SK-N-SH (cell line): ENCODE data around the gene NGLY1. TPM values are rescaled to one million over a fixed set of nuclear protein-coding genes. Genes with fewer than 3 reads are reported as not detected.

Source experiments
- CHD2 ChIP-seq: fragments of 150-350 bp; IDR thresholded peaks from 2 replicates; pipeline ENCODE4 v1.6.1; 2018; ENCODE audit warnings: low read length; ENCODE audit not compliant: partially characterized antibody
- ELF1 ChIP-seq: IDR thresholded peaks from 2 replicates; pipeline ENCODE4 v1.4.0; 2012
- EP300 ChIP-seq, 2 experiments: IDR thresholded peaks; 2 replicates each; pipeline versions ENCODE4 v1.4.0 to v1.6.1; 2012; ENCODE audit warnings: borderline replicate concordance in 1 of 2, low read depth in 1 of 2, low read length in 1 of 2
- EZH2phosphoT487 ChIP-seq: fragments of 200-600 bp; sonication (generic); IDR thresholded peaks from 2 replicates; pipeline ENCODE4 v1.6.1; 2017; ENCODE audit warnings: low read depth, mixed run types, mild to moderate bottlenecking, antibody characterized with exemption, moderate library complexity, borderline replicate concordance
- FOSL2 ChIP-seq: IDR thresholded peaks from 2 replicates; pipeline ENCODE4 v1.4.0; 2012; ENCODE audit warnings: low read depth, mild to moderate bottlenecking, moderate library complexity, borderline replicate concordance
- FOXJ3 ChIP-seq: sonication (generic); formaldehyde crosslinking; IDR thresholded peaks from 2 replicates; pipeline ENCODE4 v1.5.1; 2020; ENCODE audit warnings: mild to moderate bottlenecking, missing genetic modification reagents
- GABPA ChIP-seq: IDR thresholded peaks from 2 replicates; pipeline ENCODE4 v1.4.0; 2012; ENCODE audit warnings: low read depth, mild to moderate bottlenecking
- GATA2 ChIP-seq: sonication (generic); formaldehyde crosslinking; IDR thresholded peaks from 2 replicates; pipeline ENCODE4 v1.5.0; 2020; ENCODE audit warnings: mild to moderate bottlenecking, missing genetic modification reagents
- MAX ChIP-seq: IDR thresholded peaks from 2 replicates; pipeline ENCODE4 v1.4.0; 2012; ENCODE audit warnings: low read depth
- NRF1 ChIP-seq: IDR thresholded peaks from 2 replicates; pipeline ENCODE4 v1.6.1; 2012; ENCODE audit warnings: low read depth, mild to moderate bottlenecking, low read length
- PBX3 ChIP-seq: IDR thresholded peaks from 2 replicates; pipeline ENCODE4; 2012
- POLR2AphosphoS5 ChIP-seq: IDR thresholded peaks from 2 replicates; pipeline ENCODE4 v1.6.1; 2012; ENCODE audit warnings: low read depth, low read length
- RAD21 ChIP-seq: IDR thresholded peaks from 2 replicates; pipeline ENCODE4 v1.6.1; 2012; ENCODE audit warnings: mild to moderate bottlenecking, low read length
- RFX5 ChIP-seq: IDR thresholded peaks from 2 replicates; pipeline ENCODE4 v1.6.1; 2012; ENCODE audit warnings: mild to moderate bottlenecking, improper control_type of control experiment, low read length
- RXRA ChIP-seq: IDR thresholded peaks from 2 replicates; pipeline ENCODE4 v1.4.0; 2012; ENCODE audit warnings: low read depth, mild to moderate bottlenecking, borderline replicate concordance
- TCF12 ChIP-seq: IDR thresholded peaks from 2 replicates; pipeline ENCODE4 v1.4.0; 2012
- polyA plus RNA-seq, 3 experiments: library from polyadenylated mRNA; depleted of rRNA; stranded (reverse); fragments of >200 nt; gene quantifications; 2 replicates each; pipeline ENCODE4 v1.2.3, GENCODE V29; 2012
- TF ChIP-seq, protein P1 (sequence below): fragments of 200-600 bp; sonication (generic); IDR thresholded peaks from 2 replicates; pipeline ENCODE4 v1.6.1; 2017; ENCODE audit warnings: antibody characterized with exemption, mild to moderate bottlenecking, moderate library complexity
- TF ChIP-seq, protein P2 (sequence below): IDR thresholded peaks from 2 replicates; pipeline ENCODE4 v1.4.0; 2012; ENCODE audit warnings: low read depth, borderline replicate concordance
- TF ChIP-seq, protein P3 (sequence below): IDR thresholded peaks from 2 replicates; pipeline ENCODE4 v1.4.0; 2012; ENCODE audit warnings: low read depth, borderline replicate concordance
- TF ChIP-seq, protein P4 (sequence below): fragments of 150-350 bp; IDR thresholded peaks from 2 replicates; pipeline ENCODE4 v1.6.1; 2016; ENCODE audit warnings: mild to moderate bottlenecking, low read depth, low read length

The NGLY1 gene
- polyA plus RNA-seq, 1 of the 3 experiments (the other 2 are of a cell fraction) = 6.0 TPM

- no peak for TF ChIP-seq PBX3
- TF ChIP-seq, protein P1, sequence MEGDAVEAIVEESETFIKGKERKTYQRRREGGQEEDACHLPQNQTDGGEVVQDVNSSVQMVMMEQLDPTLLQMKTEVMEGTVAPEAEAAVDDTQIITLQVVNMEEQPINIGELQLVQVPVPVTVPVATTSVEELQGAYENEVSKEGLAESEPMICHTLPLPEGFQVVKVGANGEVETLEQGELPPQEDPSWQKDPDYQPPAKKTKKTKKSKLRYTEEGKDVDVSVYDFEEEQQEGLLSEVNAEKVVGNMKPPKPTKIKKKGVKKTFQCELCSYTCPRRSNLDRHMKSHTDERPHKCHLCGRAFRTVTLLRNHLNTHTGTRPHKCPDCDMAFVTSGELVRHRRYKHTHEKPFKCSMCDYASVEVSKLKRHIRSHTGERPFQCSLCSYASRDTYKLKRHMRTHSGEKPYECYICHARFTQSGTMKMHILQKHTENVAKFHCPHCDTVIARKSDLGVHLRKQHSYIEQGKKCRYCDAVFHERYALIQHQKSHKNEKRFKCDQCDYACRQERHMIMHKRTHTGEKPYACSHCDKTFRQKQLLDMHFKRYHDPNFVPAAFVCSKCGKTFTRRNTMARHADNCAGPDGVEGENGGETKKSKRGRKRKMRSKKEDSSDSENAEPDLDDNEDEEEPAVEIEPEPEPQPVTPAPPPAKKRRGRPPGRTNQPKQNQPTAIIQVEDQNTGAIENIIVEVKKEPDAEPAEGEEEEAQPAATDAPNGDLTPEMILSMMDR = no peak
- TF ChIP-seq EP300 (IDR thresholded peaks at IDR 0.05; ENCODE audit: borderline replicate concordance in 1 of 2, low read depth in 1 of 2, low read length in 1 of 2) = no peak
- TF ChIP-seq, protein P2, sequence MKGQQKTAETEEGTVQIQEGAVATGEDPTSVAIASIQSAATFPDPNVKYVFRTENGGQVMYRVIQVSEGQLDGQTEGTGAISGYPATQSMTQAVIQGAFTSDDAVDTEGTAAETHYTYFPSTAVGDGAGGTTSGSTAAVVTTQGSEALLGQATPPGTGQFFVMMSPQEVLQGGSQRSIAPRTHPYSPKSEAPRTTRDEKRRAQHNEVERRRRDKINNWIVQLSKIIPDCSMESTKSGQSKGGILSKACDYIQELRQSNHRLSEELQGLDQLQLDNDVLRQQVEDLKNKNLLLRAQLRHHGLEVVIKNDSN = no peak
- TF ChIP-seq, protein P3, sequence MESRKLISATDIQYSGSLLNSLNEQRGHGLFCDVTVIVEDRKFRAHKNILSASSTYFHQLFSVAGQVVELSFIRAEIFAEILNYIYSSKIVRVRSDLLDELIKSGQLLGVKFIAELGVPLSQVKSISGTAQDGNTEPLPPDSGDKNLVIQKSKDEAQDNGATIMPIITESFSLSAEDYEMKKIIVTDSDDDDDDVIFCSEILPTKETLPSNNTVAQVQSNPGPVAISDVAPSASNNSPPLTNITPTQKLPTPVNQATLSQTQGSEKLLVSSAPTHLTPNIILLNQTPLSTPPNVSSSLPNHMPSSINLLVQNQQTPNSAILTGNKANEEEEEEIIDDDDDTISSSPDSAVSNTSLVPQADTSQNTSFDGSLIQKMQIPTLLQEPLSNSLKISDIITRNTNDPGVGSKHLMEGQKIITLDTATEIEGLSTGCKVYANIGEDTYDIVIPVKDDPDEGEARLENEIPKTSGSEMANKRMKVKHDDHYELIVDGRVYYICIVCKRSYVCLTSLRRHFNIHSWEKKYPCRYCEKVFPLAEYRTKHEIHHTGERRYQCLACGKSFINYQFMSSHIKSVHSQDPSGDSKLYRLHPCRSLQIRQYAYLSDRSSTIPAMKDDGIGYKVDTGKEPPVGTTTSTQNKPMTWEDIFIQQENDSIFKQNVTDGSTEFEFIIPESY = no peak
- TF ChIP-seq RFX5 = peak; percentile 56; the same call in 1 of the 2 replicates
- TF ChIP-seq POLR2AphosphoS5 = peak; percentile 90
- TF ChIP-seq RAD21 = no peak
- TF ChIP-seq, protein P4, sequence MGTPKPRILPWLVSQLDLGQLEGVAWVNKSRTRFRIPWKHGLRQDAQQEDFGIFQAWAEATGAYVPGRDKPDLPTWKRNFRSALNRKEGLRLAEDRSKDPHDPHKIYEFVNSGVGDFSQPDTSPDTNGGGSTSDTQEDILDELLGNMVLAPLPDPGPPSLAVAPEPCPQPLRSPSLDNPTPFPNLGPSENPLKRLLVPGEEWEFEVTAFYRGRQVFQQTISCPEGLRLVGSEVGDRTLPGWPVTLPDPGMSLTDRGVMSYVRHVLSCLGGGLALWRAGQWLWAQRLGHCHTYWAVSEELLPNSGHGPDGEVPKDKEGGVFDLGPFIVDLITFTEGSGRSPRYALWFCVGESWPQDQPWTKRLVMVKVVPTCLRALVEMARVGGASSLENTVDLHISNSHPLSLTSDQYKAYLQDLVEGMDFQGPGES = no peak
- no peak for TF ChIP-seq TCF12
- TF ChIP-seq GABPA = no peak
- TF ChIP-seq FOXJ3 (CRISPR knock-in tag) = no peak
- TF ChIP-seq FOSL2 = no peak
- no peak for TF ChIP-seq GATA2
- no peak for TF ChIP-seq ELF1
- peak; percentile 88 for TF ChIP-seq NRF1
- TF ChIP-seq EZH2phosphoT487 = no peak
- peak; percentile 26 for TF ChIP-seq CHD2
- TF ChIP-seq RXRA = no peak
- peak; percentile 92 for TF ChIP-seq MAX
Measured at GRCh38 chr3:25789596-25790556, 6.6 kb upstream of the NGLY1 start, which contains the start of gene OXSM (continued).
